Mammary epithelial cell (primary cell): ENCODE measurements around the gene NXNL2.

ENCODE experiments used
- CTCF ChIP-seq, 2 donors: IDR thresholded peaks in 1 of 2; conservative IDR thresholded peaks in 1 of 2; 2 replicates each; pipeline ENCODE4 v1.5.1; 2011 to 2012; ENCODE audit warnings: inconsistent platforms in 2 of 2, low read length in 2 of 2, mild to moderate bottlenecking in 2 of 2, control low read depth in 1 of 2, low read depth in 1 of 2; ENCODE audit not compliant: insufficient read depth in 1 of 2; ENCODE audit errors: extremely low read depth in 1 of 2
- EZH2 ChIP-seq: IDR thresholded peaks from 2 replicates; pipeline ENCODE4 v1.6.1; 2012; ENCODE audit warnings: low read length, inconsistent platforms, borderline replicate concordance

GRCh38 chr9:88593537-88594185, 58.7 kb downstream of the NXNL2 start:
- TF ChIP-seq CTCF (conservative IDR thresholded peaks at IDR 0.05 in 1 of 2, IDR thresholded peaks at IDR 0.05 in 1 of 2; ENCODE audit: extremely low read depth in 1 of 2, insufficient read depth in 1 of 2, low read depth in 1 of 2, low read length in 2 of 2) (peak; percentile 58 to 64), EZH2 (no peak)
